Tibial artery (tissue), 4 donors: ENCODE results near the gene AANAT.

Experiments
- DNase-seq, 2 donors: peaks; one replicate each; pipeline ENCODE4 v3.0.0-alpha.2; 2019
- H3K27ac ChIP-seq, 2 donors: fragments of 200-600 bp; sonication (generic) in 1 of 2; 1 replicate in 1 of 2; 2 replicates in 1 of 2; pipeline ENCODE4 v1.5.1; 2018 to 2019; ENCODE audit warnings: mild to moderate bottlenecking in 1 of 2
- H3K27me3 ChIP-seq, 2 donors: fragments of 200-600 bp; sonication (generic) in 1 of 2; one replicate each; pipeline versions ENCODE4 v1.5.1 to v1.6.0; 2016 to 2019
- H3K36me3 ChIP-seq, 3 donors: fragments of 200-600 bp; sonication (generic) in 2 of 3; one replicate each; pipeline ENCODE4 v1.5.1; 2016 to 2019; ENCODE audit warnings: mild to moderate bottlenecking in 2 of 3
- H3K4me1 ChIP-seq, 4 donors: fragments of 200-600 bp; sonication (generic) in 2 of 4; 1 replicate in 3 of 4; 2 replicates in 1 of 4; pipeline ENCODE4 v1.5.1; 2016 to 2019
- H3K4me3 ChIP-seq, 2 donors: fragments of 200-600 bp; sonication (generic) in 1 of 2; 1 replicate in 1 of 2; 2 replicates in 1 of 2; pipeline ENCODE4 v1.5.1; 2018 to 2019; ENCODE audit warnings: mild to moderate bottlenecking in 2 of 2
- H3K9me3 ChIP-seq, 3 donors: fragments of 200-600 bp; sonication (generic) in 1 of 3; one replicate each; pipeline ENCODE4 v1.5.1; 2016 to 2019
- intact Hi-C: fragments of 100-400 bp; cut with DNase I; formaldehyde crosslinking; loops from one replicate; pipeline ENCODE4 v1.15.0; 2023; ENCODE audit warnings: low total_unique reads
- TF ChIP-seq, protein P1 (sequence below), 2 experiments: fragments of 200-600 bp in 1 of 2; fragments of 450-650 bp in 1 of 2; IDR thresholded peaks; one replicate each; pipeline ENCODE4 v1.5.1; 2017 to 2019; ENCODE audit warnings: antibody characterized with exemption in 2 of 2, mild to moderate bottlenecking in 1 of 2, moderate library complexity in 1 of 2

Gene AANAT

DNA sequence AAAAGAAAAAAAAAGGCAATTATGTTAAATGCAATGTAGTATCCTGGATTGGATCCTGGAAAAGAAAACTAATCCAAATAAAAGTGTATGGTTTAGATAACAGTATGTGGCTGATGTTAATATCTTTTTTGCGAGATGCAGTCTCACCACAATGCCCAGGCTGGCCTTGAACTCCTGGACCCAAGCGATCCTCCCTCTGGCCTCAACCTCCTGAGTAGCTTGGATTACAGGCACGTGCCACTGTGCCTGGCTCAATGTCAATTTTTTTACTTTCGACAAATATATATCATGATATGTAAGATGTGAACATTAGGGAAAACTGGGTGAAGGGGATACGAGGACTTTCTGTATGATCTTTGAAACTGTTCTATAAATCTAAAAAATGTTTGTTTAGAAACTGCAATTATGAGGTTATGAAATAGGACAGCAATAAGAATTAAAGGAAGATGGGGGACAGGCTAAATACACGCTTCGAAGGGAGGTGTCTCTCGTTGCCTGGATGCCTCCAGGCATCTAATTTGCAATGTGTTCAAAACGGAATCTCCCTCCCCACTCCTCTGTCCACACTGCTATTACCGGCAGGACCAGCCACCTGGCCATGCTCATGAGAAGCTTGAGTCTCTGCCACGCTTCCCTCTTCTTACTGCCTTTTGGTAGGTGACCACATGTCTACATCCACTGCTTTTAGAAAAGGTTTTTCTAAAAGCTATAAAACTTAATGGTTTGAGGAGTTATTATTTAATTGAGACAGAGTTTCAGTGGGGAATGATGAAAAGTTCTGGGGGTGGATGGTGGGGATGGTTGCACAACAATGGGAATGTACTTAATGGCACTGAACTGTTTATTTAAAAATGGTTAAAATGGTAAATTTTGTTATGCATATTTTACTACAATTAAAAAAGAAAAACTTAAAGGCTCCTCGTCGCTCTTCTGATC lies 29.7 kb upstream of the AANAT start:
- peak in 1 of 2 donors; percentile 24 for DNase-seq
- no peak overlapping the region for H3K27ac ChIP-seq
- no peaks in the 10 kb centered on the region for H3K36me3 ChIP-seq
- H3K4me3 ChIP-seq: no peak overlapping the region
- no peaks in the 10 kb centered on the region for H3K9me3 ChIP-seq
- no peaks in the 10 kb centered on the region for H3K4me1 ChIP-seq
- TF ChIP-seq, protein P1, sequence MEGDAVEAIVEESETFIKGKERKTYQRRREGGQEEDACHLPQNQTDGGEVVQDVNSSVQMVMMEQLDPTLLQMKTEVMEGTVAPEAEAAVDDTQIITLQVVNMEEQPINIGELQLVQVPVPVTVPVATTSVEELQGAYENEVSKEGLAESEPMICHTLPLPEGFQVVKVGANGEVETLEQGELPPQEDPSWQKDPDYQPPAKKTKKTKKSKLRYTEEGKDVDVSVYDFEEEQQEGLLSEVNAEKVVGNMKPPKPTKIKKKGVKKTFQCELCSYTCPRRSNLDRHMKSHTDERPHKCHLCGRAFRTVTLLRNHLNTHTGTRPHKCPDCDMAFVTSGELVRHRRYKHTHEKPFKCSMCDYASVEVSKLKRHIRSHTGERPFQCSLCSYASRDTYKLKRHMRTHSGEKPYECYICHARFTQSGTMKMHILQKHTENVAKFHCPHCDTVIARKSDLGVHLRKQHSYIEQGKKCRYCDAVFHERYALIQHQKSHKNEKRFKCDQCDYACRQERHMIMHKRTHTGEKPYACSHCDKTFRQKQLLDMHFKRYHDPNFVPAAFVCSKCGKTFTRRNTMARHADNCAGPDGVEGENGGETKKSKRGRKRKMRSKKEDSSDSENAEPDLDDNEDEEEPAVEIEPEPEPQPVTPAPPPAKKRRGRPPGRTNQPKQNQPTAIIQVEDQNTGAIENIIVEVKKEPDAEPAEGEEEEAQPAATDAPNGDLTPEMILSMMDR (IDR thresholded peaks at IDR 0.05): no peak
- no peaks in the 10 kb centered on the region for H3K27me3 ChIP-seq
- intact Hi-C loops: no loop called here

DNA sequence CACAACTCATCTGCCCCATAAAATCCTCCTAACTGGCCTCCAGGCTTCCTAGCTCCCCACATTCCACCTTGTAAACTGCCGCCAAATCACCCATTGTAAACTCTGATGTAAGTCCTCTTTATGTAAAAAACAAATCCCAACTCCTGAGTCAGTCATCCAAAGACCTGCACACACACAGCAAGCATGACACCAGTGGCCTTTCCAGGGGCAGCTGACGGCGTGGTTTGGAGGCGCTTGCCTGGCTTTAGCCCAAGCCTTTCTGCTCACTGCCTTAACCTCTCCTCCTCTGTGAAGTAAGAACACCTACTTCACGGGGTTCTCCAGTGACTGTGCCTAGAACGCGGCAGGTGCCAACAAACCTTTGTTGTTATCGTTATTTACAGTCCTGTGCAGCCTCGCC lies 28.5 kb upstream of the AANAT start:
- Histone ChIP-seq H3K4me1 (no peaks in the 10 kb centered on the region), H3K4me3 (no peak overlapping the region), H3K27ac (no peak overlapping the region), H3K27me3 (no peaks in the 10 kb centered on the region), H3K36me3 (no peaks in the 10 kb centered on the region), H3K9me3 (no peaks in the 10 kb centered on the region)
- intact Hi-C loops: no loop called here
- DNase-seq: no peak
- TF ChIP-seq, protein P1 (IDR thresholded peaks at IDR 0.05): no peak

DNA sequence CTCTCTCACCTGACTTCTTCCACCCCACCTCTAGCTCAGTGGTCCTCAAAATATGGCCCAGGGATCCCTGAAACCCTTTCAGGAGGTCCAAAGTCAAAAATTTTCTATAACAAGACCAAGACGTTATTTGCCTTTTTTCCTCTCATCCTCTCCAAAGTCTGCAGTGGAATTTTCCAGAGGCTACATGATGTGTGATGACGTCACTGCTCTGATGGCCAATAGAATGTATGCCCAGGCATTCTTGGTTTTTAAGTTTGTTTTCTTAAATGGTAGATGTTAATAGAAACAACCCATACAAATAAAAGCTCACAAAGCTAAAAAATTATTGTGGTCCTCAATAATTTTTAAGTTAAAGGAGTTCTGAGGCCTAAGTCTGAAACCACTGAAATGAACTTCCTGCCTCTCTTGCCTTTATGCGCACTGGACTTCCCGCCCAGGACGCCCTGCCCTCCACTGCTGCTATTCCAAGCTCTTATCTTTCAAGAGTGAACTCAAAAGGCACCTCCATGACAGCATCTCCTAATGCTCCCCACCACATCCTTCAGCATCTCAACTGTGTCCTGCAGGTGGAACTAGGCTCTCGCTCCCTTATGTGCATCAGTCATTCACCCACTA lies 28.0 kb upstream of the AANAT start:
- Histone ChIP-seq H3K27me3 (no peaks in the 10 kb centered on the region), H3K9me3 (no peaks in the 10 kb centered on the region), H3K4me3 (no peak overlapping the region), H3K27ac (no peak overlapping the region), H3K36me3 (no peaks in the 10 kb centered on the region), H3K4me1 (no peaks in the 10 kb centered on the region)
- TF ChIP-seq, protein P1 (IDR thresholded peaks at IDR 0.05): no peak
- intact Hi-C loops: no loop called here
- no peak for DNase-seq

DNA sequence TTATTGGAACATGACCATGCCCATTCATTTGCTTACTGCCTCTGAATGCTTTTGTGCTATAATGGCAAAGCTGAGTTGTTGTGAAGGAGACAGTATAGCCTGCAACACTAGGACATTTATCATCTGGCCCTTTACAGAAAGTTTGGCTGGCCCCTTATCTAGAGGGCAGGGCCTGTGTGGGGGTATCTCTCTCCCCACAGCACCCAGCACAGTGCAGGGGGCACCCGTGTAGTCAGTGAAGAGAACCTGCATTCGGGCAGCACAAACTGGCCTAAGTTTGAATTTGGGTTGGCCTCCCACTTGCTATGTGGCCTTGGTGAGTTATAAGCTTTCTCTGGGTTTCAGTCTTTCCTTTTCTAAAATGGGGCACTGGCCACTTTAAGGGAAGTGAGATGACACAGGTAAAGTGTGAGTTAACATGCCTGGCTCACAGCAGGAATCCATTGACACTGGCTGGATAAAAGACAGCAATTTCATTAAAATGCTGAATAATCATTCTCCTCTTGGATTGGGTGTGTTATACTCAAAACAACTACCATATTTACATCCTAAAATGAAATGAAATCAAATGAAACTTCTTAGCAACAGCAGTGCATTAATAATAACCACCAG lies 26.5 kb upstream of the AANAT start:
- H3K4me3 ChIP-seq: no peak overlapping the region
- no peaks in the 10 kb centered on the region for H3K36me3 ChIP-seq
- TF ChIP-seq, protein P1 (IDR thresholded peaks at IDR 0.05): no peak
- DNase-seq: no peak
- H3K27me3 ChIP-seq: no peaks in the 10 kb centered on the region
- no peak overlapping the region for H3K27ac ChIP-seq
- intact Hi-C loops: no loop called here
- no peaks in the 10 kb centered on the region for H3K9me3 ChIP-seq
- no peaks in the 10 kb centered on the region for H3K4me1 ChIP-seq

DNA sequence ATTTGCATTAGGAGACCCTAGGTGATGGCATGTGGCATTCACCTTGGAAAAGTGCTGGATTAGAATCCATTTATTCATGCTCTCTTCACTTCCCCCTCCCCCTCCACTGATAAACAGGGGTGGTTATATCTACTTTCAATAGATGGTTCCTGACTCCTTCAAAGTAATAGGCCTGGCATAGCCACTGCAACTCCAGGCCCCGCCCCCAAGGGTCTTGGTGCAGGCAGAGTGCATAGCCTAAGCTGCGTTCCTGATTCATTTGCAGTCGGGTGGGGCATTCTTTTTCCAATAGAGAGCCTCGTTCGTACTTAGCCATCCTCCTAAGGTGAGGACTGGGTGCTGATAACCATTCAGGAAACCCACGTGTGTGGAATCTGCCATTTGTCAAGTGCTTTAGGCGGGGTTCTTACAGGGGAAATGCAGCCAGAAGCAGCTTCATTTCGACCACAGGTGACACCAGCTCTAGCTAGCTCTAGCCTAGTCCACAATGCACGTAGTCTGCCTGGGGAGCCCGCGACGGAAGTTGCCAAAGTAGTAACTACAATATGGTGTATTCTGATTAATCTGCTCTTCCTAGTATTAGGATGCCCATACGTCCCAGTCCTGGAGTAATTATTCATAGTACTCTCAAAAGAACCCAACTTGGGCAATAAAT lies 25.6 kb upstream of the AANAT start:
- intact Hi-C loops: no loop called here
- Histone ChIP-seq H3K4me1 (peaks cover 0 to 5% (median 2%) of the 10 kb centered on the region in 4 donors), H3K27ac (no peak overlapping the region), H3K9me3 (no peaks in the 10 kb centered on the region), H3K4me3 (no peak overlapping the region), H3K36me3 (no peaks in the 10 kb centered on the region), H3K27me3 (no peaks in the 10 kb centered on the region)
- TF ChIP-seq, protein P1 (IDR thresholded peaks at IDR 0.05): no peak
- no peak for DNase-seq
